HepG2 (cell line): ENCODE results near the gene ACAP1. TPM values are rescaled to one million over a fixed set of nuclear protein-coding genes. Genes with fewer than 3 reads are reported as not detected.
"Not testable (repeated sequence)": the region's sequence is repeated elsewhere in the genome, so short reads cannot be mapped to it uniquely, and the experiment has no call there.

Experiments
- ATAC-seq: fragments of 200-7000 bp; cut with Tn5 transposase; 3 replicates; pipeline ENCODE4 v1.9.1; 2020; ENCODE audit warnings: mild to moderate bottlenecking, moderate library complexity
- BruUV-seq: library from RNA; stranded (reverse); fragments of 400-500 nt; replicated peaks from 2 replicates; lab custom pipeline; 2021; lab: Mats Ljungman, UMichigan
- CTCF ChIA-PET: fragments of 300-600 bp; formaldehyde crosslinking; extraction: SDS; loops from one replicate; lab custom pipeline; 2021; ENCODE audit warnings: low total read pairs, inconsistent platforms, low intra/inter-chr PET ratio; lab: Yijun Ruan, JAX
- POLR2A ChIA-PET: fragments of 350-600 bp; sonication (Branson Sonifier 250); formaldehyde crosslinking; loops from one replicate; lab custom pipeline; 2020; ENCODE audit warnings: antibody characterized with exemption, inconsistent platforms; lab: Yijun Ruan, JAX
- DNase-seq: peaks from one replicate; pipeline ENCODE4 v3.0.0-alpha.2; 2015; ENCODE audit warnings: low spot score
- FAIRE-seq: peaks from 3 replicates; lab custom pipeline; 2011; peaks lifted over from hg19 to GRCh38; lab: Jason Lieb, UNC
- H2AFZ ChIP-seq: one replicate; pipeline ENCODE4 v1.6.1; 2011; ENCODE audit warnings: low read length, inconsistent platforms
- H3K27ac ChIP-seq: fragments of 300-600 bp; 3 replicates; pipeline ENCODE4 v1.8.0; 2011; ENCODE audit warnings: mixed run types, mild to moderate bottlenecking, mixed read lengths, low read length, inconsistent platforms; ENCODE audit not compliant: insufficient read depth; ENCODE audit errors: extremely low read length
- H3K27me3 ChIP-seq, 2 experiments: fragments of 200-600 bp in 1 of 2; 2 replicates in 1 of 2; 3 replicates in 1 of 2; pipeline versions ENCODE4 v1.6.0 to v1.8.0; 2011; ENCODE audit warnings: low read length in 2 of 2, mild to moderate bottlenecking in 2 of 2, moderate library complexity in 2 of 2, inconsistent platforms in 1 of 2; ENCODE audit not compliant: insufficient read depth in 2 of 2, control insufficient read depth in 1 of 2
- H3K36me3 ChIP-seq, 2 experiments: fragments of 200-600 bp in 1 of 2; replicated peaks in 1 of 2; 2 replicates in 1 of 2; 3 replicates in 1 of 2; pipeline versions ENCODE4 v1.5.1 to v1.8.0; 2011; ENCODE audit warnings: low read length in 2 of 2, inconsistent platforms in 1 of 2; ENCODE audit not compliant: insufficient read depth in 2 of 2, control insufficient read depth in 1 of 2
- H3K4me1 ChIP-seq: 2 replicates; pipeline ENCODE4 v1.5.1; 2012; ENCODE audit warnings: low read length, inconsistent platforms; ENCODE audit not compliant: insufficient read depth
- H3K4me2 ChIP-seq: 2 replicates; pipeline ENCODE4 v1.6.0; 2011; ENCODE audit warnings: low read depth, low read length, inconsistent platforms
- H3K4me3 ChIP-seq, 3 experiments: fragments of 200-600 bp in 1 of 3; sonication (generic), shearing (Covaris generic) in 1 of 3; replicated peaks in 1 of 3; 2 replicates each; pipeline ENCODE4 v1.5.1; 2011 to 2016; ENCODE audit warnings: low read length in 3 of 3, inconsistent platforms in 2 of 3, low read depth in 2 of 3, mild to moderate bottlenecking in 2 of 3, control low read depth in 1 of 3, mixed read lengths in 1 of 3; ENCODE audit not compliant: insufficient read depth in 1 of 3
- H3K79me2 ChIP-seq: one replicate; pipeline ENCODE4 v1.6.1; 2011; ENCODE audit warnings: low read length, inconsistent platforms; ENCODE audit not compliant: insufficient read depth
- H3K9ac ChIP-seq: 2 replicates; pipeline ENCODE4 v1.6.0; 2011; ENCODE audit warnings: mild to moderate bottlenecking, low read depth, low read length, inconsistent platforms; ENCODE audit not compliant: insufficient read depth
- H3K9me3 ChIP-seq: 2 replicates; pipeline ENCODE4 v1.5.1; 2012; ENCODE audit warnings: mild to moderate bottlenecking, low read length
- H4K20me1 ChIP-seq: 2 replicates; pipeline ENCODE4 v1.6.0; 2011; ENCODE audit warnings: inconsistent platforms, mild to moderate bottlenecking, low read length, moderate library complexity; ENCODE audit not compliant: insufficient read depth
- GATAD2A ChIP-seq: IDR thresholded peaks from 2 replicates; pipeline ENCODE4 v1.6.1; 2016
- MATR3 ChIP-seq: sonication (generic); formaldehyde crosslinking; IDR thresholded peaks from 2 replicates; pipeline ENCODE4 v1.4.0; 2020; ENCODE audit warnings: missing genetic modification reagents
- ZNF460 ChIP-seq: sonication (generic); formaldehyde crosslinking; IDR thresholded peaks from 2 replicates; pipeline ENCODE4 v1.5.1; 2020; ENCODE audit warnings: missing genetic modification reagents, mild to moderate bottlenecking, borderline replicate concordance
- ZNF7 ChIP-seq: IDR thresholded peaks from 2 replicates; pipeline ENCODE4 v1.6.1; 2016; ENCODE audit warnings: missing biosample characterization, missing genetic modification reagents
- WGBS: methylation state at CpG from one replicate; pipeline ENCODE4 v1.1.6; 2017; ENCODE audit warnings: low lambda C conversion rate; 5-methylcytosine and 5-hydroxymethylcytosine counted together
- in situ Hi-C: cut with HindIII; loops from 2 replicates; pipeline ENCODE4 v1.10.0; 2017; ENCODE audit warnings: low pct_unique_long_range_greater_than_20kb; ENCODE audit not compliant: extremely low pct_ligation_motif_present
- intact Hi-C: fragments of 100-400 bp; cut with micrococcal nuclease; formaldehyde crosslinking; loops from one replicate; pipeline ENCODE4 v1.10.0; 2022; ENCODE audit not compliant: unreplicated experiment
- polyA plus RNA-seq, 8 experiments: library from polyadenylated mRNA; depleted of rRNA in 3 of 8; stranded (reverse) in 7 of 8; unstranded in 1 of 8; fragments of >200 nt; fragmentation: Illumina TruSeq in 4 of 8; extraction: Trizol in 4 of 8; gene quantifications; 2 replicates each; pipeline versions ENCODE4 v1.2.1 to v1.2.3, GENCODE V29; 2011 to 2016; ENCODE audit warnings: low read depth in 4 of 8, missing spikeins in 1 of 8, mixed read lengths in 1 of 8; ENCODE audit not compliant: insufficient read depth in 1 of 8
- total RNA-seq, 5 experiments: library from RNA; depleted of rRNA; stranded (reverse); fragments of >200 nt; fragmentation: Illumina TruSeq; extraction: Trizol; gene quantifications; 2 replicates each; pipeline ENCODE4 v1.2.3, GENCODE V29; 2016; ENCODE audit warnings: low read depth in 1 of 5
- TF ChIP-seq, protein P1 (sequence below): sonication (generic); formaldehyde crosslinking; IDR thresholded peaks from 2 replicates; pipeline ENCODE4 v1.5.0; 2020; ENCODE audit warnings: missing genetic modification reagents

ACAP1 gene
- total and polyA plus RNA-seq, 2 of the 13 experiments (the other 11 are each of a cell fraction or from before 2014, with no cell fraction given): 1.3 to 2.5 TPM

DNA sequence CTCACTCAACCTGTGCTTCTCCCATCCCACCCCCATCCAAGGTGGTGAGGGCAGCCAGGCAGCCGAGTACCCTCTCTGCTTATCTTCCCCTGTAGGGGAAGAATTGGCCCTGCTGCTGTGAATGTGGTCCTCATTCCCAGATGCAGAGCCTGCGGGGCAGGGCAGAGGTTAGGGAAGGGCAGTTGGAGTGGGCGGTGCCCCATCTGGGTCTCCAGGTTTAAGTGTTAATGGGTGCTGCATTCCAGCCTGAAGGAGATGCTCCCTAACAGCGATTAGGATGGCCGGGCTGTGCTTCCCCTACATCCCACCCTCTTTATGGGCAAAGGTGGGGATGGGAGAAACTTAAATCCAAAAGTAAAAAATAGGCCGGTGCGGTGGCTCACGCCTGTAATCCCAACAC is 30.8 kb downstream of the ACAP1 start:
- H3K27me3 ChIP-seq: peaks cover 0 to 14% of the 10 kb centered on the region in 2 experiments; a peak in 3 of 5 replicates
- FAIRE-seq (no peak), ATAC-seq (no peak), DNase-seq (no peak)
- ChIA-PET CTCF (no interaction called here), POLR2A (no interaction called here)
- no peaks in the 10 kb centered on the region for H3K79me2 ChIP-seq
- in situ Hi-C loops (no loop called here), intact Hi-C loops (no loop called here)
- TF ChIP-seq MATR3 (CRISPR knock-in tag) (no peak), ZNF460 (CRISPR knock-in tag) (no peak), GATAD2A (no peak)
- TF ChIP-seq, protein P1, sequence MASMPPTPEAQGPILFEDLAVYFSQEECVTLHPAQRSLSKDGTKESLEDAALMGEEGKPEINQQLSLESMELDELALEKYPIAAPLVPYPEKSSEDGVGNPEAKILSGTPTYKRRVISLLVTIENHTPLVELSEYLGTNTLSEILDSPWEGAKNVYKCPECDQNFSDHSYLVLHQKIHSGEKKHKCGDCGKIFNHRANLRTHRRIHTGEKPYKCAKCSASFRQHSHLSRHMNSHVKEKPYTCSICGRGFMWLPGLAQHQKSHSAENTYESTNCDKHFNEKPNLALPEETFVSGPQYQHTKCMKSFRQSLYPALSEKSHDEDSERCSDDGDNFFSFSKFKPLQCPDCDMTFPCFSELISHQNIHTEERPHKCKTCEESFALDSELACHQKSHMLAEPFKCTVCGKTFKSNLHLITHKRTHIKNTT (CRISPR knock-in tag): no peak
- 76% methylated on average over 7 of the region's 8 CpGs for WGBS
- no peak overlapping the region for H2AFZ ChIP-seq
- no peak overlapping the region for H3K9ac ChIP-seq
- H3K9me3 ChIP-seq: no peaks in the 10 kb centered on the region
- H3K36me3 ChIP-seq: no peaks in the 10 kb centered on the region
- H3K4me3 ChIP-seq: no peak overlapping the region
- H3K4me2 ChIP-seq: no peak overlapping the region
- H3K27ac ChIP-seq: no peak overlapping the region
- H4K20me1 ChIP-seq: no peaks in the 10 kb centered on the region
- peaks cover 23% of the 10 kb centered on the region for H3K4me1 ChIP-seq
- BruUV-seq: no TSS peak

DNA sequence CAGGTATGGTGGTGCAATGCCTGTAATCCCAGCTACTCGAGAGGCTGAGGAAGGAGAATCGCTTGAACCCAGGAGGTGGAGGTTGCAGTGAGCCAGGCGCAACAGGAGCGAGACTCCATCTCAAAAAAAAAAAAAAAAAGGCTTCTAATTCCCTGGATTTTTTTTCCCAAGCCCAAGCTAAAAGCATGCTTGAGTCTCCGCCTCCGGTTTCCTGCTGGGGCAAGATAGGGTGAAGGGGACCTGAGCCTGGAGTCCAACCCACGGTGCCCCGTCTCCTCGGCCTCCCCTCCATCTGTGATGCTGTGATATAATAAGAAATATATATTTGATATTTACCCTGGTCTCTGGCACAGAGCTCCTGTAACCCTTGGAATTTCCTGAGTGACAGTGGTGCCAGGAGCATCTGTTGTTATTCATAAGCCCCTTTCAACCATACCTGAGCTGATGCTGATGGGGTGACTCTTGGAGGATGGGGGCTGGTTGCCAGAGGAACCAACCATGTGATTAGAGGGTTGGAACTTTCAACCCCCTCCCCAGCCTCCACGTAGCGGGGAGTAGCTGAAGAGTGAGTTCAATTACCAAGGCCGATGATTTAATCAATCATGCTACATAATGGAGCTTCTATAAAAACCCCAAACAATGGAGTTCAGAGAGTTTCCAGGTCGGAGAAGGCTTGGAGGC is 31.7 kb downstream of the ACAP1 start:
- H3K4me3 ChIP-seq: no peak overlapping the region
- 52% methylated on average over 13 of the region's 13 CpGs for WGBS
- H2AFZ ChIP-seq: no peak overlapping the region
- ChIA-PET POLR2A (interaction anchor here (1.2 kb wide), 1 partner anchor 36 kb away, joined by 3 read pairs; the partner anchor contains the start of gene TMEM256), CTCF (no interaction called here)
- no peaks in the 10 kb centered on the region for H3K36me3 ChIP-seq
- peaks cover 20% of the 10 kb centered on the region for H3K4me1 ChIP-seq
- no peak for DNase-seq
- no peak for FAIRE-seq
- no peaks in the 10 kb centered on the region for H4K20me1 ChIP-seq
- no peak for TF ChIP-seq ZNF7 (CRISPR knock-in tag)
- intact Hi-C loops: no loop called here
- in situ Hi-C loops: no loop called here
- no peak overlapping the region for H3K9ac ChIP-seq
- no peak overlapping the region for H3K27ac ChIP-seq
- no peaks in the 10 kb centered on the region for H3K79me2 ChIP-seq
- BruUV-seq: no TSS peak
- no peaks in the 10 kb centered on the region for H3K9me3 ChIP-seq
- H3K4me2 ChIP-seq: no peak overlapping the region
- H3K27me3 ChIP-seq: peaks cover 0 to 14% of the 10 kb centered on the region in 2 experiments; a peak in 3 of 5 replicates
- no peak for ATAC-seq

DNA sequence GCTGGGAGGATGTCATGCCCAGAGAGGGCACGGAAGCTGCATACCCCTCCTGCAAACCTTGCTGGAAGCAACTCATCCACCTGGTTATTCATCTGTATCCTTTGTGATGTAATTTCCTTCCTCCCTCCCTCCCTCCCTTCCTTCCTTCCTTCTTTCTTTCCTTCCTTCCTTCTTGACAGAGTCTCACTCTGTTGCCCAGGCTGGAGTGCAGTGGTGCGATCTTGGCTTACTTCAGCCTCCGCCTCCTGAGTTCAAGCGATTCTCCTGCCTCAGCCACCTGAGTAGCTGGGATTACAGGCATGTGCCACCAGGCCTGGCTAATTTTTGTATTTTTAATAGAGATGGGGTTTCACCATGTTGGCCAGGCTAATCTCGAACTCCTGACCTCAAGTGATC is 32.3 kb downstream of the ACAP1 start:
- intact Hi-C loops, H2AFZ ChIP-seq, H3K9ac ChIP-seq, H3K4me3 ChIP-seq, in situ Hi-C loops, FAIRE-seq, H4K20me1 ChIP-seq, H3K27ac ChIP-seq, H3K9me3 ChIP-seq, DNase-seq, BruUV-seq, CTCF ChIA-PET, H3K79me2 ChIP-seq, ATAC-seq, H3K4me2 ChIP-seq, H3K36me3 ChIP-seq: not testable (repeated sequence)
- WGBS: 76% methylated on average over 5 of the region's 5 CpGs
- POLR2A ChIA-PET: interaction anchor here (1.2 kb wide), 1 partner anchor 35 kb away, joined by 3 read pairs; the partner anchor contains the start of gene TMEM256
- Histone ChIP-seq H3K4me1 (peaks cover 14% of the 10 kb centered on the region), H3K27me3 (peaks cover 0 to 14% of the 10 kb centered on the region in 2 experiments; a peak in 3 of 5 replicates)
